Thyroid gland (tissue), 4 donors: ENCODE measurements around the gene MNT.

Source experiments
- CTCF ChIP-seq, 6 experiments: fragments of 200-600 bp in 3 of 6; fragments of 450-650 bp in 3 of 6; sonication (generic) in 3 of 6; IDR thresholded peaks; one replicate each; pipeline ENCODE4 v1.5.1; 2016 to 2019; ENCODE audit warnings: antibody characterized with exemption in 6 of 6, mild to moderate bottlenecking in 2 of 6, inconsistent platforms in 1 of 6, moderate library complexity in 1 of 6
- POLR2A ChIP-seq, 2 donors: fragments of 450-650 bp; IDR thresholded peaks; one replicate each; pipeline ENCODE4 v1.6.1; 2017; ENCODE audit warnings: antibody characterized with exemption in 2 of 2, mild to moderate bottlenecking in 2 of 2, moderate library complexity in 1 of 2

- TF ChIP-seq CTCF (IDR thresholded peaks at IDR 0.05): no peak
- no peak for TF ChIP-seq POLR2A (IDR thresholded peaks at IDR 0.05)
Observed at GRCh38 chr17:2391597-2392251, 9.1 kb downstream of the MNT start.
